Right lobe of liver (tissue), 6 donors: ENCODE data around the gene IL17B. TPM values are rescaled to one million over a fixed set of nuclear protein-coding genes. Genes with fewer than 3 reads are reported as not detected.
A peak's percentile ranks its signal among the peaks of the same experiment; 100 is the strongest.

ENCODE experiments used
- ATAC-seq, 4 donors: fragments of 200-7000 bp; cut with Tn5 transposase; one replicate each; pipeline ENCODE4 v1.9.1; 2020; ENCODE audit warnings: mild to moderate bottlenecking in 4 of 4, moderate library complexity in 4 of 4
- DNase-seq, 3 donors: peaks; one replicate each; pipeline ENCODE4 v3.0.0-alpha.2; 2020
- H3K27ac ChIP-seq, 3 donors: fragments of 200-600 bp; one replicate each; pipeline ENCODE4 v1.8.0; 2022
- H3K27me3 ChIP-seq, 2 donors: fragments of 200-600 bp; one replicate each; pipeline ENCODE4 v1.8.0; 2022
- H3K36me3 ChIP-seq, 4 donors: fragments of 200-600 bp; sonication (generic) in 1 of 4; one replicate each; pipeline versions ENCODE4 v1.5.1 to v1.8.0; 2017 to 2022; ENCODE audit warnings: control low read depth in 1 of 4
- H3K4me1 ChIP-seq, 4 donors: fragments of 200-600 bp; sonication (generic) in 1 of 4; one replicate each; pipeline versions ENCODE4 v1.5.1 to v1.8.0; 2017 to 2022; ENCODE audit warnings: control low read depth in 1 of 4
- H3K4me3 ChIP-seq, 3 donors: fragments of 200-600 bp; one replicate each; pipeline ENCODE4 v1.8.0; 2022
- H3K9me3 ChIP-seq, 4 donors: fragments of 200-600 bp; sonication (generic) in 1 of 4; one replicate each; pipeline versions ENCODE4 v1.5.1 to v1.8.0; 2017 to 2022; ENCODE audit warnings: control low read depth in 1 of 4
- CTCF ChIP-seq, 4 donors: fragments of 200-600 bp in 3 of 4; fragments of 450-650 bp in 1 of 4; IDR thresholded peaks; one replicate each; pipeline versions ENCODE4 v1.5.1 to v1.8.0; 2016 to 2022; ENCODE audit warnings: antibody characterized with exemption in 4 of 4, mild to moderate bottlenecking in 2 of 4
- POLR2A ChIP-seq: fragments of 450-650 bp; IDR thresholded peaks from one replicate; pipeline ENCODE4 v1.6.1; 2017; ENCODE audit warnings: antibody characterized with exemption, mild to moderate bottlenecking
- WGBS: methylation state at CpG from one replicate; pipeline ENCODE4 v1.1.6; 2018; ENCODE audit warnings: low coverage, low lambda C conversion rate; ENCODE audit not compliant: insufficient coverage; ENCODE audit errors: missing lambda C conversion rate; 5-methylcytosine and 5-hydroxymethylcytosine counted together
- intact Hi-C, 2 donors: fragments of 100-400 bp; cut with DNase I; formaldehyde crosslinking; loops; one replicate each; pipeline versions ENCODE4 v1.11.2 to v1.14.1; 2022
- total RNA-seq, 6 experiments: library from RNA; depleted of rRNA in 2 of 6; stranded (reverse); fragments of >200 nt in 2 of 6; fragmentation: NEBNext Ultra II Directional in 3 of 6; extraction: Animal tissue kit (Norgen Biotek cat#: 25700) in 3 of 6; gene quantifications; one replicate each; pipeline versions ENCODE4 v1.1.0 to v1.2.4, GENCODE V29; 2016 to 2023
- donor health status: DM: no; HTN: yes; CAD: no.
- donor health status: DM: no; HTN: no; CAD: no.
- donor health status: DM: no; HTN: no; CAD: no.
- donor health status: DM: no; HTN: yes; CAD: no.
- donor health status: DM: no; HTN: yes; CAD: no.

Gene IL17B
- total RNA-seq, 6 experiments from 2014 or later: not detected

- Histone ChIP-seq H3K9me3 (no peaks in the 10 kb centered on the region), H3K36me3 (no peaks in the 10 kb centered on the region), H3K27ac (no peak overlapping the region), H3K4me1 (no peaks in the 10 kb centered on the region), H3K4me3 (no peak overlapping the region), H3K27me3 (no peaks in the 10 kb centered on the region)
- TF ChIP-seq POLR2A (no peak), CTCF (IDR thresholded peaks at IDR 0.05) (no peak)
- no peak for DNase-seq
- intact Hi-C loops: no loop called here
- 63% methylated on average over 8 of the region's 8 CpGs for WGBS
- ATAC-seq: no peak
These were observed 38.1 kb upstream of the IL17B start for GRCh38 chr5:149416987-149417710.

- no peak overlapping the region for H3K4me3 ChIP-seq
- H3K4me1 ChIP-seq: no peaks in the 10 kb centered on the region
- intact Hi-C loops: no loop called here
- H3K9me3 ChIP-seq: no peaks in the 10 kb centered on the region
- DNase-seq: no peak
- H3K36me3 ChIP-seq: no peaks in the 10 kb centered on the region
- H3K27me3 ChIP-seq: no peaks in the 10 kb centered on the region
- H3K27ac ChIP-seq: peak overlapping the region in 1 of 3 donors; percentile 22
- 75% methylated on average over 2 of the region's 10 CpGs for WGBS
- no peak for ATAC-seq
- TF ChIP-seq POLR2A (no peak), CTCF (IDR thresholded peaks at IDR 0.05) (no peak)
These were observed 36.2 kb upstream of the IL17B start for GRCh38 chr5:149415066-149415967.

DNA sequence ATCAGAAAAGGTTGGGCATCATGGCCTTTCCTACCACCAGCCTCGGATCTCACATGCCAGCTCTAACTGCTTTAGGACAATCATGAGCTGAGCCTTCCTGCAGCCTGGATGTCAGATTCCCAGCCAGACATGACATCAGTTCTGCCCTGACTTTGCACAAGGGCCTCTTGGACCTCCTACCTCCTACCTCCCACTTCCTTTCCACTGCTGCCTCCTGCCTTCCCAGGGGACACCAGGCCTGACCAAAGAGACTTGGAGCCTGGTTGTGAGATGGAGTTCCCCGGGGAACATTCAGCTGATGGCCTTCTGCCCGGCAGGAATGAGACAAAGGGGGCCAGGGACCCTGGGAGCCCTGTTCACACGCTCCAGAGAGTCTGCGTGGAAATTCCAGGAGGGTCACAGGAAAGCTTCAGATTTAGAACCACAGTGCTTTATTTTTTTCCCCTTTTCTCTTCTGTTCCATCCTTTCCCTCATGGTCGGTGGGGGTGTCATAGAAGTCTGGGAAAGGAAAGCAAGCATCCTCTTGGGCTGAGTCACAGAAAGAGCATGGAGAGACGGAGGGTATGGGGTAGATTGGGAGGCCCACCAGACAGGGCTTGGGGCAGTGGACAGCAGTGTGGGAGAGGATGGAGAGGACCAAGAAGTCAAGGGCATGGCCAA, 35.4 kb upstream of the IL17B start:
- Histone ChIP-seq H3K9me3 (no peaks in the 10 kb centered on the region), H3K4me3 (no peak overlapping the region), H3K4me1 (no peaks in the 10 kb centered on the region), H3K27me3 (no peaks in the 10 kb centered on the region), H3K27ac (peak overlapping the region in 1 of 3 donors; percentile 22), H3K36me3 (no peaks in the 10 kb centered on the region)
- DNase-seq: no peak
- intact Hi-C loops: no loop called here
- TF ChIP-seq CTCF (IDR thresholded peaks at IDR 0.05) (no peak), POLR2A (no peak)
- WGBS: 67% methylated on average over 6 of the region's 7 CpGs
- ATAC-seq: no peak

GRCh38 chr5:149413477-149414210, 34.6 kb upstream of the IL17B start:
- no peaks in the 10 kb centered on the region for H3K4me1 ChIP-seq
- TF ChIP-seq CTCF (IDR thresholded peaks at IDR 0.05) (no peak), POLR2A (no peak)
- DNase-seq (no peak), ATAC-seq (no peak)
- 55% methylated on average over 9 of the region's 16 CpGs for WGBS
- no peaks in the 10 kb centered on the region for H3K27me3 ChIP-seq
- peak overlapping the region in 1 of 3 donors; percentile 28 for H3K27ac ChIP-seq
- intact Hi-C loops: no loop called here
- no peak overlapping the region for H3K4me3 ChIP-seq
- no peaks in the 10 kb centered on the region for H3K36me3 ChIP-seq
- H3K9me3 ChIP-seq: no peaks in the 10 kb centered on the region
